Caco-2 (cell line): ENCODE measurements around the gene ST6GALNAC3. TPM values are rescaled to one million over a fixed set of nuclear protein-coding genes. Genes with fewer than 3 reads are reported as not detected.

ENCODE experiments used
- BruUV-seq: library from RNA; stranded (reverse); fragments of 400-500 nt; replicated peaks from 2 replicates; lab custom pipeline; 2021; lab: Mats Ljungman, UMichigan
- CTCF ChIA-PET: fragments of 300-600 bp; sonication (Branson Sonifier 250); formaldehyde crosslinking; loops from one replicate; lab custom pipeline; 2022; ENCODE audit warnings: antibody characterized with exemption; lab: Charles Lee
- POLR2A ChIA-PET: fragments of 300-600 bp; sonication (Branson Sonifier 250); formaldehyde crosslinking; loops from one replicate; lab custom pipeline; 2022; ENCODE audit warnings: antibody characterized with exemption; lab: Charles Lee
- DNase-seq, 2 experiments: peaks; one replicate each; pipeline versions ENCODE4 v3.0.0 to v3.0.0-alpha.2; 2020 to 2022
- H3K27me3 ChIP-seq: replicated peaks from 2 replicates; pipeline ENCODE4 v1.6.0; 2011; ENCODE audit warnings: low read length; ENCODE audit not compliant: control insufficient read depth, insufficient read depth
- H3K36me3 ChIP-seq: 2 replicates; pipeline ENCODE4 v1.5.1; 2011; ENCODE audit warnings: low read length; ENCODE audit not compliant: control insufficient read depth, insufficient read depth
- H3K4me1 ChIP-seq: fragments of 250-450 bp; sonication (Bioruptor Pico); 2 replicates; pipeline ENCODE4 v1.5.1; 2020; ENCODE audit warnings: mild to moderate bottlenecking
- H3K4me3 ChIP-seq: 2 replicates; pipeline ENCODE4 v1.5.1; 2011; ENCODE audit warnings: low read depth, mild to moderate bottlenecking, control low read depth, low read length
- H3K9me3 ChIP-seq: fragments of 250-450 bp; sonication (Bioruptor Pico); 2 replicates; pipeline ENCODE4 v1.5.1; 2020; ENCODE audit warnings: mild to moderate bottlenecking, moderate library complexity
- H3K27ac Mint-ChIP-seq: one replicate; pipeline ENCODE4 v1.8.0; 2022; ENCODE audit warnings: mixed read lengths; ENCODE audit not compliant: unreplicated experiment
- H3K27me3 Mint-ChIP-seq: one replicate; pipeline ENCODE4 v1.8.0; 2022; ENCODE audit warnings: mixed read lengths; ENCODE audit not compliant: insufficient read depth, unreplicated experiment
- H3K36me3 Mint-ChIP-seq: one replicate; pipeline ENCODE4 v1.8.0; 2022; ENCODE audit warnings: mild to moderate bottlenecking, mixed read lengths; ENCODE audit not compliant: insufficient read depth, unreplicated experiment
- H3K4me1 Mint-ChIP-seq: one replicate; pipeline ENCODE4 v1.8.0; 2022; ENCODE audit warnings: low read depth, mixed read lengths; ENCODE audit not compliant: unreplicated experiment
- H3K4me3 Mint-ChIP-seq: one replicate; pipeline ENCODE4 v1.8.0; 2022; ENCODE audit warnings: mild to moderate bottlenecking, moderate library complexity, mixed read lengths; ENCODE audit not compliant: unreplicated experiment
- H3K9me3 Mint-ChIP-seq: one replicate; pipeline ENCODE4 v1.8.0; 2022; ENCODE audit warnings: mixed read lengths; ENCODE audit not compliant: unreplicated experiment
- CTCF ChIP-seq, 2 experiments: fragments of 200-600 bp in 1 of 2; IDR thresholded peaks; 1 replicate in 1 of 2; 2 replicates in 1 of 2; pipeline versions ENCODE4 v1.5.1 to v1.8.0; 2011 to 2022; ENCODE audit warnings: antibody characterized with exemption in 1 of 2, control low read depth in 1 of 2, inconsistent platforms in 1 of 2, low read depth in 1 of 2, low read length in 1 of 2, mild to moderate bottlenecking in 1 of 2, moderate library complexity in 1 of 2; ENCODE audit not compliant: insufficient read depth in 1 of 2, severe bottlenecking in 1 of 2, unreplicated experiment in 1 of 2
- intact Hi-C: fragments of 100-400 bp; cut with micrococcal nuclease; formaldehyde crosslinking; loops from one replicate; pipeline ENCODE4 v1.10.0; 2022; ENCODE audit not compliant: unreplicated experiment
- total RNA-seq: library from RNA; stranded (reverse); gene quantifications from 2 replicates; pipeline ENCODE4 v1.2.3, GENCODE V29; 2022

Gene ST6GALNAC3
- total RNA-seq, 1 experiment from 2014 or later, result 16.0 TPM

DNA sequence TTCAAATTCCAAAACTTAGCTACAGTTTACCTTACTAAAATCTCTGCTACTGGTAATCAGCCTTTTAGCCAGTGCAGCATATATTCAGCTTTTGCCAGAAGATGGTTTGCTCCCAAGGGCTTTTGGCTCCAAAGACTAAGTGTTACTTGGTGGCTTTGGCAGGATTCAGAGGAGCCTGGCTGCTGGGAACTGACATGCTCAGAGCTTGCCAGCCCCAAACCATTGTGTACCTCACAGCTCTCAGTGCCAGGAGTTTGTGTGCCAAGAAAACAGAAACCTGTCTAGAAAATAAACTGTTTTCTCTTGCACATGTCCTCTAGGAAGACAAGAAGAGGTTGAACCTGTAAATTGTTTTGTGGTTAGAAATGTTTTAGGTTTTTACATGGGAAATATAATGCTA, 315.9 kb downstream of the ST6GALNAC3 start:
- H3K4me1 ChIP-seq, result no peaks in the 10 kb centered on the region
- Mint-ChIP-seq H3K27ac (no peak overlapping the region), H3K9me3 (no peaks in the 10 kb centered on the region), H3K36me3 (no peaks in the 10 kb centered on the region), H3K4me1 (no peaks in the 10 kb centered on the region), H3K27me3 (no peaks in the 10 kb centered on the region), H3K4me3 (no peak overlapping the region)
- no peaks in the 10 kb centered on the region for H3K9me3 ChIP-seq
- POLR2A ChIA-PET, result no interaction called here
- no peak overlapping the region for H3K4me3 ChIP-seq
- TF ChIP-seq CTCF (IDR thresholded peaks at IDR 0.05; ENCODE audit: insufficient read depth in 1 of 2, low read depth in 1 of 2, low read length in 1 of 2, severe bottlenecking in 1 of 2, unreplicated experiment in 1 of 2), result no peak
- no peak for DNase-seq
- no TSS peak for BruUV-seq
- no peaks in the 10 kb centered on the region for H3K36me3 ChIP-seq
- CTCF ChIA-PET, result no interaction called here
- intact Hi-C loops, result no loop called here
- H3K27me3 ChIP-seq, result no peaks in the 10 kb centered on the region

DNA sequence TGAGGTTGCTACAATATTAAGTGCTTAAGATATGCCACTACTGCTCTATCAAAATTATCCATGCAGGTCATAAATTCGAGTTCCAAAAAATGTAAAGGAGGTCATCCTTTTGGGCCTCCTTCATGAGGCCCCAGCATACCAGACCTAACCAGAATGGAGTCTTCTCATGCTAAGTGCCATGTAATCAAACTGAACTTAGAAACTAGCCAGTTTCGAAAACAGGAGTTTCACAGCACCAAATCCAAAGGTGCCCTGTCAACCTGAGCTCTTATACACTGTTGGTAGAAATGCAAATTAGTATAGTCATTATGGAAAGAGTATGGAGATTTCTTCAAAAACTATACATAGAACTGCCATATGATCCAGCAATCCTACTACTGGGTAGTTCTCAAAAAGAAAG, 320.5 kb downstream of the ST6GALNAC3 start:
- Histone ChIP-seq H3K9me3 (no peaks in the 10 kb centered on the region), H3K27me3 (no peaks in the 10 kb centered on the region), H3K4me1 (no peaks in the 10 kb centered on the region), H3K4me3 (no peak overlapping the region), H3K36me3 (no peaks in the 10 kb centered on the region)
- H3K4me3 Mint-ChIP-seq, result no peak overlapping the region
- no peak for DNase-seq
- POLR2A ChIA-PET, result no interaction called here
- no peaks in the 10 kb centered on the region for H3K27me3 Mint-ChIP-seq
- intact Hi-C loops, result no loop called here
- no peaks in the 10 kb centered on the region for H3K9me3 Mint-ChIP-seq
- no TSS peak for BruUV-seq
- H3K36me3 Mint-ChIP-seq, result no peaks in the 10 kb centered on the region
- TF ChIP-seq CTCF (IDR thresholded peaks at IDR 0.05; ENCODE audit: insufficient read depth in 1 of 2, low read depth in 1 of 2, low read length in 1 of 2, severe bottlenecking in 1 of 2, unreplicated experiment in 1 of 2), result no peak
- H3K4me1 Mint-ChIP-seq, result no peaks in the 10 kb centered on the region
- CTCF ChIA-PET, result no interaction called here
- no peak overlapping the region for H3K27ac Mint-ChIP-seq

DNA sequence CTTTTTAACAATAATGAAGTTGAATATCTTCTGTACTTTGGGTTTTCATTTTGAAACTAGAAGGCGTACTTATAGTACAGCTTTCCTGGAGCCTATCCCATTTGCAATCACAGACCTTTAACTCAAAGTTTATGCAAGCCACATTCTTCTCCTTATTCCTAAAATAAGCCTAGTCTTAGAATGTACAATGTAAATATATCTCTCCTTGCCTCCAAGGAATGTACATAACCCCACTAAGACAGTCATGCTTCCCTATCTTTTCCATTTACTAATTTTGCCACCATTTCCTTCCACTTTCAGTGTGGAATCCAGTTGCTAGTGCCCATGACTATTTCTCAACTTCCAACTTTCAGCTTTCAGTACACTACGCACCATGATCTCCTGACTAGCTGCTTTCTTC, 327.6 kb downstream of the ST6GALNAC3 start:
- no peaks in the 10 kb centered on the region for H3K4me1 Mint-ChIP-seq
- no peaks in the 10 kb centered on the region for H3K4me1 ChIP-seq
- no peak for TF ChIP-seq CTCF (IDR thresholded peaks at IDR 0.05; ENCODE audit: insufficient read depth in 1 of 2, low read depth in 1 of 2, low read length in 1 of 2, severe bottlenecking in 1 of 2, unreplicated experiment in 1 of 2)
- no peaks in the 10 kb centered on the region for H3K9me3 ChIP-seq
- no peaks in the 10 kb centered on the region for H3K27me3 ChIP-seq
- BruUV-seq, result no TSS peak
- no peak overlapping the region for H3K4me3 Mint-ChIP-seq
- H3K36me3 ChIP-seq, result no peaks in the 10 kb centered on the region
- H3K27ac Mint-ChIP-seq, result no peak overlapping the region
- no peaks in the 10 kb centered on the region for H3K27me3 Mint-ChIP-seq
- H3K4me3 ChIP-seq, result no peak overlapping the region
- ChIA-PET POLR2A (no interaction called here), CTCF (no interaction called here)
- no peaks in the 10 kb centered on the region for H3K36me3 Mint-ChIP-seq
- H3K9me3 Mint-ChIP-seq, result peaks cover 7% of the 10 kb centered on the region
- no peak for DNase-seq
- intact Hi-C loops, result no loop called here
